PC-3 (cell line): ENCODE measurements around the gene VPS8.

ENCODE experiments used
- CTCF ChIP-seq: fragments of 300-600 bp; sonication (generic); conservative IDR thresholded peaks from 2 replicates; pipeline ENCODE4 v1.5.1; 2017; ENCODE audit warnings: antibody characterized with exemption, low read depth, mild to moderate bottlenecking, low read length
- EZH2 ChIP-seq: fragments of 300-600 bp; sonication (generic); IDR thresholded peaks from one replicate; pipeline ENCODE4 v1.6.1; 2017; ENCODE audit warnings: antibody characterized with exemption, mild to moderate bottlenecking, low read length; ENCODE audit not compliant: unreplicated experiment
- EZH2phosphoT487 ChIP-seq: fragments of 300-600 bp; sonication (generic); IDR thresholded peaks from 2 replicates; pipeline ENCODE4 v1.6.1; 2018; ENCODE audit warnings: mild to moderate bottlenecking, antibody characterized with exemption, low read length, borderline replicate concordance

DNA sequence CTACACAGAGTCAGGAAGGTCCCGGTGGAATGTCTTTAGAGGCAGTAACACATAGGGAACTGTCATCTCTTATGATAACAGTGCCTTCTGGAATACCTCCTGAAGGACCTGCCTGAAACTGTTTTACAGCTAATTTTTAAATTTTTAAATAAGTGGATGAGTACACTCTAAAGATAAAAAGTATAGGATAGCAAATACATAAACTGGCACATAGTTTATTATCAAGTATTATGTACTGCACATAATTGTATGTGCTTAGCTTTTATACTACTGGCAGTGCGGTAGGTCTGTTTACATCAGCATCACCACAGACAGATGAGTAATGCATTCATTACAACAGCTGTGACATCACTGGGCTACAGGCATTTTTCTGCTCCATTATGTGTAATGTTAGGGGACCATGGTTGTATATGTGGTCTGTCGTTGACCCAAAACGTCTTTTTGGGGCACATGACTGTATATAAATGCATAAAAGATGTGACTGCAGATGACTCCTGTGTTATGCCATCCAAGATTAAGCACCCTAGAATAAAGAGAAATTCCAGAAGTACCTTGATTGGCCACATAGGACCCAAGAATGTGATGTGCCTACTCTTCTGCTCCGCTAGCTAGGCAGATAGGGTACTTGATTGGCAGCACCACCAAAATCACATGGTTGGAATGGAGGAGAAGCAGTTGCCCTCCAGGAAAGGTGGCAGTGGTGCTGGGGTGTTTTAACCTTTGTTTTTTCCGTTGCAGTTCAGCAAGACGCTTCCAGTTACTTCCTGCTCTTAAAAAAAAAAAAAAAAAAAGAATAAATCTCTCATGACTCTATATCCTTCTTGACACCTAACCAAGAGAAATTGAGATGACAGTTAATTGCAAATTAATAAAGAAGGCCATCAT lies 3.3 kb downstream of the VPS8 start:
- TF ChIP-seq CTCF (no peak), EZH2 (no peak), EZH2phosphoT487 (no peak)
